ENCODE data around the gene METTL25B. TPM values are rescaled to one million over a fixed set of nuclear protein-coding genes. Genes with fewer than 3 reads are reported as not detected.

The METTL25B gene
- total and polyA plus RNA-seq, 2 donors (not counting 1 experiment from before 2014, with no cell fraction given), result 78.3 to 81.1 TPM

- H3K9me3 ChIP-seq (ENCODE audit: control extremely low read depth in 1 of 3, control insufficient read depth in 2 of 3, insufficient read depth in 1 of 3, low read length in 2 of 3), result no peaks in the 10 kb centered on the region
These were observed 14.5 kb downstream of the METTL25B start for GRCh38 chr1:156742801-156743200.

More at GRCh38 chr1:156742801-156743200, 14.5 kb downstream of the METTL25B start:
- TF ChIP-seq CTCF (IDR thresholded peaks at IDR 0.05), result no peak
- TF ChIP-seq EZH2 (IDR thresholded peaks at IDR 0.05; ENCODE audit: borderline replicate concordance, insufficient read depth, low read depth, low read length, poor library complexity, severe bottlenecking), result no peak
- Histone ChIP-seq H3K4me2 (replicated peaks; ENCODE audit: low read depth, low read length, poor library complexity, severe bottlenecking) (no peak overlapping the region), H2AFZ (ENCODE audit: insufficient read depth, low read depth, low read length, poor library complexity, severe bottlenecking) (no peak overlapping the region), H3K27ac (ENCODE audit: low read length in 2 of 2) (no peak overlapping the region), H3K4me3 (ENCODE audit: control extremely low read depth in 1 of 5, extremely low read depth in 1 of 5, insufficient read depth in 1 of 5, low read depth in 2 of 5, low read length in 4 of 5) (no peak overlapping the region), H4K20me1 (ENCODE audit: control insufficient read depth, insufficient read depth, low read length, poor library complexity, severe bottlenecking) (peaks cover 4% of the 10 kb centered on the region), H3K79me2 (ENCODE audit: control insufficient read depth, insufficient read depth, low read length) (peaks cover 33% of the 10 kb centered on the region), H3K27me3 (replicated peaks in 1 of 4; ENCODE audit: control extremely low read depth in 1 of 4, control insufficient read depth in 3 of 4, insufficient read depth in 4 of 4, low read length in 3 of 4) (no peaks in the 10 kb centered on the region), H3K36me3 (replicated peaks in 1 of 2; ENCODE audit: control extremely low read depth in 1 of 2, control insufficient read depth in 1 of 2, extremely low read depth in 1 of 2, insufficient read depth in 2 of 2, low read length in 1 of 2) (peaks cover 0 to 30% of the 10 kb centered on the region in 2 experiments), H3K4me1 (ENCODE audit: control insufficient read depth in 2 of 2, insufficient read depth in 2 of 2, low read length in 2 of 2) (peaks cover 29 to 39% of the 10 kb centered on the region in 2 donors), H3K9ac (ENCODE audit: low read length) (no peak overlapping the region)
- ATAC-seq (ENCODE audit: low read depth), result no peak
- Mint-ChIP-seq H3K27ac (no peak overlapping the region), H3K27me3 (no peaks in the 10 kb centered on the region), H3K9me3 (ENCODE audit: insufficient read depth) (peaks cover 2% of the 10 kb centered on the region), H3K4me1 (peaks cover 51% of the 10 kb centered on the region), H3K4me3 (no peak overlapping the region)
- CTCF ChIA-PET, result interaction anchor here (5.1 kb wide), 1 partner anchor 17 kb away, joined by 43 read pairs; no protein-coding TSS in a partner anchor
- no peak for DNase-seq
- POLR2A ChIA-PET, result interaction anchor here (0.6 to 2.8 kb wide), 3 partner anchors 9 to 345 kb away, joined by 3 to 39 read pairs (median 5); partner anchors contain the start of genes HDGF, ISG20L2 and METTL25B
- intact Hi-C loops (cut with micrococcal nuclease), result no loop called here
- WGBS (ENCODE audit: insufficient coverage), result 89% methylated on average over 1 of the region's 4 CpGs

Measured in B cell (primary cell).